Mesenchymal stem cell (in vitro differentiated cells and primary cell): Measurements from ENCODE around the gene ZFYVE19. TPM values are rescaled to one million over a fixed set of nuclear protein-coding genes. Genes with fewer than 3 reads are reported as not detected.

ENCODE experiments used
- small RNA-seq: library from polyadenylated mRNA; stranded (forward); fragments of <200 nt; extraction: miRNeasy Mini kit (QIAGEN cat#:217004); gene quantifications from one replicate; pipeline ENCODE3, GENCODE V24; 2013; ENCODE audit warnings: low read depth

Gene ZFYVE19

Small RNA genes within 50 kb of the gene (small RNA-seq; reads per million reads assigned to genes)
- not detected for gene SUMO2P15
